GM21786 (cell line): ENCODE results near the gene ELOVL2.
"Not testable (repeated sequence)": the region's sequence is repeated elsewhere in the genome, so short reads cannot be mapped to it uniquely, and the experiment has no call there.

Source experiments
- ATAC-seq: cut with Tn5 transposase; IDR thresholded peaks from one replicate; pipeline ENCODE4 v1.9.1; 2021; ENCODE audit not compliant: unreplicated experiment

The ELOVL2 gene, protein sequence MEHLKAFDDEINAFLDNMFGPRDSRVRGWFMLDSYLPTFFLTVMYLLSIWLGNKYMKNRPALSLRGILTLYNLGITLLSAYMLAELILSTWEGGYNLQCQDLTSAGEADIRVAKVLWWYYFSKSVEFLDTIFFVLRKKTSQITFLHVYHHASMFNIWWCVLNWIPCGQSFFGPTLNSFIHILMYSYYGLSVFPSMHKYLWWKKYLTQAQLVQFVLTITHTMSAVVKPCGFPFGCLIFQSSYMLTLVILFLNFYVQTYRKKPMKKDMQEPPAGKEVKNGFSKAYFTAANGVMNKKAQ

DNA sequence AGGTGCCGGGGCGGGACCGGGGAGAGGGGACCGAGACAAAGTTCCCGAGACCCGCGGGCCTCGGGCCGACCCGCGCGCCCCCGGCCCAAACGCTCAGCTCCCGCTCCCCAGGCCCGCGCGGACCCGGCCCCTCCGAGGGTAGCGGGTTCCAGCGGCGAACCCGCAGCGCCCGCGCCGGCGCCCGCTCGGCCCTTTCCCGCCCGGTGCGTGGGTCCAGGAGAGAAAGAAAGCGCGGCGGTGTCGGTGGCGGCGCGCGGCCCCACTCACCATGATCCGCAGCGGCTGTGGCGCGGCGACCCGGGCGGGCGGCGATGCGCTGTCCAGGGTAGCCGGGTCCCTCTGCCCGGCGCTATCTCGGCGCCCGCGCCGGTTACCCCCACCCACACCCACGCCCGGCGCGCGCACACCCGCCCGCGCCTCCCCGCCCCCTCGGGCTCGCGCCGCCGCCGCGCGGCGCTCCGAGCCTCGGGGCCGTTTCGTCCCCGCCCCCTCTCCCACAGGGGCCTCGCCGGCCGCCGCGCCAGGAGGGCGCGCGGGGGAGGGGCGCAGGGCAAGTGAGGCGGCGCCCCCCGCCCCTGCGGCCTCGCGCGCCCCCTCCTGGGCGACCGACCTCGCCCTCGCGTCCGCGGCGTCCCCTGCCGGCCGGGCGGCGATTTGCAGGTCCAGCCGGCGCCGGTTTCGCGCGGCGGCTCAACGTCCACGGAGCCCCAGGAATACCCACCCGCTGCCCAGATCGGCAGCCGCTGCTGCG is at the start of gene ELOVL2:
Gene ELOVL2 (minus strand): TSS at position 345 of the 751 bp plus-strand sequence. CDS start 75 bp downstream, at position 270.
- ATAC-seq = no peak

DNA sequence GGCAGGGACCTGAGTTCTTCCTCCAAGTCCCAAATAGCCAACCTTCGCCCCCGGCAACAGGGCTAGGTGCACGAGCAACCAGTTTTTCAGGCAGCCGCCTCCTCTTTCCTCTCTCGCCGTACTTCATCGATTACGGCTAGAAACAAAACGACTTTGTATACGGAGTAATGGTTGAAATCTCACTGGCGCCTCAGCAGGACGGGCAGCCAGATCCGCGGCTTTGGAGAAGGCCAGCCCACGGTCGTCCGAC is 49.2 kb upstream of the ELOVL2 start:
- ATAC-seq = peak; percentile 20

DNA sequence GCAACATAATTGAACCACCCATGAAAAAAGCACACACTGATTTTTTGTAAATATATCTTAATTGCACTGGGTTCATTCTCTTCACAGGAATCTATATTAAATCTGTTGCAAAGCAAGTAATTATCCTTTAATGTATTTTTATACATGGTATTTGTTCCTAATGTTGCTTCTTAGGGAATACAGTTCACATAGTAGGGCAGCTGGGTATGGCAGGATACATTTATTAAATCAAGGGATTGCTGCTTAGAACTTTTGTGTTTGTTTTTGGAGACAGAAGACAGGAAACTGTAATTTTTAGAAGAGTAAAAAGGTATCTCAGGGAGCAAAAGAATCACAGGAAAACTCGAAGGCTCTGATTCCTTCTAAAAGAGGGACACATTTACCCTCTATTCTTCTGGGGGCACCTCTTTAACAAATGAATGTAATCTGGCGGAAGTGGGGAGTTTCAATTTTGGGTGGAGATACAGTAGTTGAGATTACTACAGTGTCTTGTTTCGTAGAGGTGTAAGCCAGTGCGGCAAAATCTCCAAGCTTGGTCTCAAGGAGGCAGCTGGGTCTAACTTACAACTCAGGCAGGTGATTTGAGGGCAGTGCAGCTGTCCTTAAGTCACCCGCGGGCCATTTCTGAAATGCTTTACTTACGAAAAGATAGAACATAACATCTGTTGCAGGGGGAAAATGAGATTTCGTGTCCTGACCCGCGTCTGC is 48.7 kb upstream of the ELOVL2 start:
- peak; percentile 32 for ATAC-seq

DNA sequence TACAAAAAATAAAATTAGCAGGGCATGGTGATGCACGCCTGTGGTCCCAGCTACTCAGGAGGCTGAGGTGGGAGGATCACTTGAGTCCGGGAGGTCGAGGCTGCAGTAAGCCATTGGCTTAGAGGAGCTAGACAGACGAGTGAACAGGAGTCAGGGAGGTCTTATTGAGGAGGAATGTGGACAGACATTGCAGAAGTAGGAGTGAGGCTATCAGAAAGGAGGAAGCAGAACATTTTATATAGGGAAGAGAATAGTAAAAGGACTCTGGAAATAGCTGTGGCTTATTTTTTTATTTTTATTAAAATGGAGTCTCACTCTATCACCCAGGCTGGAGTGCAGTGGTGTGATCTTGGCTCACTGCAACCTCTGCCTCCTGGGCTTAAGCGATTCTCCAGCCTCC is 47.0 kb upstream of the ELOVL2 start:
- ATAC-seq = not testable (repeated sequence)

DNA sequence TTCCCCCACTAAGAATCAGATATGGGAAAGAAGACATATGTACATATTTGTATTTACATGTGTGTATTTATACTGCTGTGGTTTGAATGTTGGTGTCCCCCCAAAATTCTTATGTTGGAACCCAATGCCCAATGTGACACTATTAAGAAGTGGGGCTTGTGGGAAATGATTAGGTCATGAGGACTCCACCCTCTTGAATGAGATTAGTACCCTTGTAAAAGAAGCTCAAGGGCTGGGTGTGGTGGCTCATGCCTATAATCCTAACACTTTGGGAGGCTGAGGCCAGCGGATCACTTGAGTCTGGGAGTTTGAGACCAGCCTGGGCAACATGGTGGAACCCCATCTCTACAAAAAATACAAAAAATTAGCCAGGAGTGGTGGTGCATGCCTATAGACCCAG is 45.6 kb upstream of the ELOVL2 start:
- no peak for ATAC-seq

DNA sequence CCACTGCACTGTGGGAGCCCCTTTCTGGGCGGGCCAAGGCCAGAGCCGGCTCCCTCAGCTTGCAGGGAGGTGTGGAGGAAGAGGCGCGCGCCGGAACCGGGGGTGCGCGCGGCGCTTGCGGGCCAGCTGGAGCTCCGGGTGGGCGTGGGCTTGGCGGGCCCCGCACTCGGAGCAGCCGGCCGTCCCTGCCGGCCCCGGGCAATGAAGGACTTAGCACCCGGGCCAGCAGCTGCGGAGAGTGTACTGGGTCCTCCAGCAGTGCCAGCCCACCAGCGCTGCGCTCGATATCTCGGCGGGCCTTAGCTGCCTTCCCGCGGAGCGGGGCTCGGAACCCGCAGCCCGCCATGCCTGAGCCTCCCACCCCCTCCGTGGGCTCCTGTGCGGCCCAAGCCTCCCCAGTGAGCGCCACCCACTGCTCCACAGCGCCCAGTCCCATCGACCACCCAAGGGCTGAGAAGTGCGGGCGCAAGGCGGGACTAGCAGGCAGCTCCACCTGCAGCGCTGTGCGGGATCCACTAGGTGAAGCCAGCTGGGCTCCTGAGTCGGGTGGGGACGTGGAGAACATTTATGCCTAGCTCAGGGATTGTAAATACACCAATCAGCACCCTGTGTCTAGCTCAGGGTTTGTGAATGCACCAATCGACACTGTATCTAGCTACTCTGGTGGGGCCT is 43.2 kb upstream of the ELOVL2 start:
- not testable (repeated sequence) for ATAC-seq

DNA sequence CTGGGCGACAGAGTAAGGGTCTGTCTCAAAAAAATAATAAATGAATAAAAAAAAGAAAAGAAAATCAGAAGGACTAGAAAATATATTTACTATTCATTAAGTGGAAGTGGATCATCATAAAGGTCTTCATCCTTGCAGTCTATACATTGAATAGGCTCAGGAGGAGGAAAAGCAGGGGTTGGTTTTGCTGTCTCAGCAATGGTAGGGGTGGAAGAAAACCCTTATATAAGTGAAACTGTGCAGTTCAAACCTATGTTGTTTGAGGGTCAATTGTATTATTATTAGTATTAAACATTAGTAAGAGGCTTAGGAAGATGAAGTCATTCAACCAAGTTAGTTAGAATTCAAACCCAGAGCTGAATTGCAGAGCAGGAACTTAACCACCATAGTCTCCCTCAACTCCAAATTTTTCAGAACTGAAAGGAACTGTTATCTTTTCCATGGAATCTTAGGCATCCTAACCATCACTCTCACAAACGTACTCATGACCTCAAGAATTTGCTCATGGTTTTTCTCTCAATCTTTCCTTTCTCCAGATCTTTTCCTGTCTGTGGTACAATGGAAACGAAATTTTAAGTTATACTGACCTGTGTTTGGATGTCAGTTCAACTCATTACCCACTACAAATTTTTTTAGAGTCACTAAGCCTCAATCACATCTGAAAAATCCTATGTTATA is 41.8 kb upstream of the ELOVL2 start:
- ATAC-seq = no peak

DNA sequence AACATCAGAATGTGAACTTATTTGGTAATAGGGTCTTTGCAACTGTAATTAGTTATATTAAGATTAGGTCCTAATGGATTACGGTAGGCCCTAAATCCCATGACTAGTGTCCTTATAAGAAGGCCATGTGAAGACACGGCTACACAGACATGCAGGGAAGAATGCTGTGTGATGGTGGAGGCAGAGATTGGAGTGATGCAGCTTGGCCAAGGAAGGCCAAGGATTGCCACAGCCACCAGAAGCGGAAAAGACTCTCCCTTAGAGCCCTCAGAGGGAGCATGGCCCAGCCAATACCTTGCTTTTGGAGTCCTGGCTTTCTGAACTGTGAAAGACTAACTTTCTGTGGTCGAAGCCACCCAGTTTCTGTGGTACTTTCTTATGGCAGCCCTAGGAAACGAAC is 39.9 kb upstream of the ELOVL2 start:
- no peak for ATAC-seq

DNA sequence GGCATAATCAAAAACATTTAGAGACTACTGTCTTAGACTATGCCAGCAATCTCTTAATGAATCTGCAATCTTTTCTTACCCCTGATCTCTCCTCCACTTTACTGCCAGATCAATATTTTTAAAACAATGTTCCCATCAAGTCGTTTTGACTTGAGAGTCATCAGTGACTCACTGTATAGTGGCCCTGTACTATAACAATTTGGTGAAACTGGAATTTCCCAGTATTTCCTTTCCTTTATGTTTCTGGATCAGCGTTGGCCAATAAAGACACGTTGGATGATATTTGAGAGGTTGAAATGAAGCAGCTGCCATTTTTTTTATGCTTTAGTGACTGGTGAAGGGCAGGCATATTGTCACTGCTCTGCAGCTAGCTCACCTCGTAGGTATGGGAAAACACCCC is 39.4 kb upstream of the ELOVL2 start:
- ATAC-seq = no peak

DNA sequence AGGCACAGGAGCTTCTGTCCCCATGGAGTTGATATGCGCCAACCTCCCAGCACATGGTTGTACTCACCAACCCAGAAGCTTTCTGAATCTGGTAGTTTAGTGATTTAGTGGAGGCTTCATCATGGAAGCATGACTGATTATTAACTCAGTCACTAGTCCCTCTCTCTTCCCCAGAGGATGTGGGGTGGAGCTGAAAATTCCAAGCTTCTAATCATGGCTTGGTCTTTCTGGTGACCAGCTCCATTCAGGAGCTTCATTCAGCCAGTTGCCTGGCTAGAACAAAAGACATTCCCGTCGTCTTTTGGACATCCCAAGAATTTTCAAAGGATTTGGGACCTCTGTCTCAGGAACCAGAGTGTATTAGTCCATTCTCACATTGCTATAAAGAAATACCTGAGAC is 36.2 kb upstream of the ELOVL2 start:
- ATAC-seq = no peak

DNA sequence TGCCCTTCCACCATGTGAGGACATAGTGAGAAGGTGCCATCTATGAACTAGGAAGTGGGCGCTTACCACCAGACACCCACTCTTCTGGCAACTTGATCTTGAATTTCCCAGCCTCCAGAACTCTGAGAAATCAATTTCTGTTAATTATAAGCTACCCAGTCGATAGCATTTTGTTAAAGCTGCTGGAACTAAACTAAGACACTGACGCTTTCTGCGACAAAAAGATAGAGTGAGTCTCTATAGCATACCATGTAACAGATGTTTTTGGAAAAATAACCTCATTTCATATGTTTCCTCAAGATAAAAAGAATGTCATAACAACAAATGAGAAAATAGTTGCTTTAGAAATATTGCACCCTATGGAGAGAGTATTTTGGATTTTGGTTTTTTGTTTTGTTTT is 34.2 kb upstream of the ELOVL2 start:
- no peak for ATAC-seq

DNA sequence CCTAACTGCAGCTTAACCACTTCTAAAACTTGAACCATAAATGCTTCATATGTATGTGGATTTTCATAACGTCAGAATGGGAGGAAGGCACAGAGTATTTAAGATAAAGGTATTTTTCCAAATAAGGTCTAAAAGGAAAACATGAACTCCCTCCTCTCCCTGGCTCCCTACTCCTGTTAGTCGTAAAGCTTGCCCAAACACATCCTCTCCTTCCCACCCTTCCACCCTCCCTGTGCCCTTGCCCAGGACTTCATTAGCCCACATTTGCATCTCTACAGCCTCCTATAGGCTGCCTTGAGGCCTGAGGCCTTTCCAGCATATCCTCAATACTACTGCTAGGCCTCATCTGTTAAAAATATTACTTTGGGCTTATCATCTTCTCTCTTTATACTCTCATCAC is 32.4 kb upstream of the ELOVL2 start:
- no peak for ATAC-seq

DNA sequence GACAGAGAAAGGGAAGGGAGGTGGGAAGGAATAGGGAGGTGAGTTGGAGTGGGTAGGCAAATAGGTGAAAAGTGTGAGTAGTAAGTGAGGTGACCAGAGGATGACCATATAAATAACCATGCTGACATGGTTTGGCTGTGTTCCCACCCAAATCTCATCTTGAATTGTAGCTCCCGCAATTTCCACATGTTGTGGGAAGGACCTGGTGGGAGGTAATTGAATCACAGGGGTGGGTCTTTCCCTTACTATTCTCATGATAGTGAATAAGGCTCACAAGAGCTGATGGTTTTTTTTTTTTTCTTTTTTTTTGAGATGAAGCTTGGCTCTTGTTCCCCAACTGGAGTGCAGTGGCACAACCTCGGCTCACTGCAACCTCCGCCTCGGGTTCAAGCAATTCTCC is 28.0 kb upstream of the ELOVL2 start:
- ATAC-seq = no peak

DNA sequence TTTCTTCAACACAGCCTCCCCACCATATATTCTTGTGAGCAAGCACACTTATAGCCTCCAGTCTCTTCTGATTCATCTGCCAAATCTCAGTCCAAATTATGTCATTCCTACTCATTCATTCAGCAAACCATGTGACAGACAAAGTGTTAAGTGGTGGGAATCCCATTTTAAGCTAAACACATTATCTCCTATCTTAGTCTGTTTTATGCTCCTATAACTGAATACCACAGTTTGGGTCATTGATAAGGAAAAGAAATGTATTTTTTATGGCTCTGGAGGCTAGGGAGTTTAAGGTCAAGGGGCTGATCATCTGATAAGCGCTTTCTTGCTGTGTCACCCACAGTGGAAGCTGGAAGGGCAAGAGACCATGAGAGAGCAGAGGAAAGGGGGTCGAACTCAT is 25.7 kb upstream of the ELOVL2 start:
- no peak for ATAC-seq

DNA sequence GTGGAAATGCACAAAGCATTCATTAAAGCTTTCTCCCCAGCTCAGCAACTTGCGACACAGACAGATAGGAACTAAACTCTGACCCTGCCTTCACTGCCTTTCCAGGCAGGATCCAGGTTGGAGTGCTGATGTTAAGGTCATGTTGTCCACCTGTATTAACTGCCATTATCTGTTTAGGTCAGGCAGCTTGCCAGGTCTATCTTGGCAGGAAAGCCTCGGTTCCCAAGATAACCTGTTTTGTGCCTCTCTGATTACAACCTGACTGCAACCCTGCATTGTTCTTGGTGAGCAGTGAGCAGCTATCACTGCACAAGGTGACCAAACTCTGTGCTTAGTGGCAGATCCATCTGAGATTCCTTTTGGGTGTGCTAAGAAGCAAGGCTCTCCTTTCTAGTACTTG is 23.2 kb upstream of the ELOVL2 start:
- no peak for ATAC-seq

DNA sequence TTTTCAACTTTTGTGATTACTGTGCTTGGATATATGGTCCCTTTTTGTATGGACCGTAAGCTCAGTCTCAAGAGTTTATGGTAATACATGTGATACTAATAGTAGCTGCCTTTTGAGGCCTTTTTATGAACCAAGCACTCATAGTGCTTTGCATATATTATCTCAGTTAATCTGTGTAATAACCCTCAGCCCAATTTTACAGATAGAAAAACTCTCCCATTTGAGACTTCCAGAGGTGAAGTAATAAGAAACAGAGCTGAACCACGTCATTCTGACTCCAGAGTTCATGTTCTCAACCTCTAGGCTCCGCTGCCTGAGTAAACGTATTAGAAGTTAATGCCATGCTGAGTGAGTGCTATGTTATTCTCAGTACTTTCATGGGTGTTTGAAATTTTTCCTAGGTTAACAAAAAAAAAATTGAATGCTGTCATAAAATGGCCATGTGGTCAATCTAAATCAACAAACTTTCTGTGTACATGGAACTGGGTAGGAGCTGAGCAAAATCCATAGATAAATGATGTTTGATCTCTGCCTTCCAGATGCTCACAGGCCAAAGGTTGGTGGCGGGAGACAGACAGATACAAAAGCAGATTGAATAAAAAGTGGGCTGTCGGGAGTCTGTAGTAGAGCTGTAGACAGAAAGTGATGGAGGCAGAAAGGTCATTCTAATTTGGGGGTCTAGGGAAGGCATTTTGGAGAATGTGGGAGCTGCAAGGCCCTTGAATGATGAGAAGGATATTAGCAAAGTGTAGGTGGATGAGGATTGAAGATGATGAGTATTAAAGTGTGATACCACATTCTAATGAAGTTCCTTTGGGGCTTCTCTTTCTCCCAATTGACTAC is 22.6 kb upstream of the ELOVL2 start:
- ATAC-seq = no peak

DNA sequence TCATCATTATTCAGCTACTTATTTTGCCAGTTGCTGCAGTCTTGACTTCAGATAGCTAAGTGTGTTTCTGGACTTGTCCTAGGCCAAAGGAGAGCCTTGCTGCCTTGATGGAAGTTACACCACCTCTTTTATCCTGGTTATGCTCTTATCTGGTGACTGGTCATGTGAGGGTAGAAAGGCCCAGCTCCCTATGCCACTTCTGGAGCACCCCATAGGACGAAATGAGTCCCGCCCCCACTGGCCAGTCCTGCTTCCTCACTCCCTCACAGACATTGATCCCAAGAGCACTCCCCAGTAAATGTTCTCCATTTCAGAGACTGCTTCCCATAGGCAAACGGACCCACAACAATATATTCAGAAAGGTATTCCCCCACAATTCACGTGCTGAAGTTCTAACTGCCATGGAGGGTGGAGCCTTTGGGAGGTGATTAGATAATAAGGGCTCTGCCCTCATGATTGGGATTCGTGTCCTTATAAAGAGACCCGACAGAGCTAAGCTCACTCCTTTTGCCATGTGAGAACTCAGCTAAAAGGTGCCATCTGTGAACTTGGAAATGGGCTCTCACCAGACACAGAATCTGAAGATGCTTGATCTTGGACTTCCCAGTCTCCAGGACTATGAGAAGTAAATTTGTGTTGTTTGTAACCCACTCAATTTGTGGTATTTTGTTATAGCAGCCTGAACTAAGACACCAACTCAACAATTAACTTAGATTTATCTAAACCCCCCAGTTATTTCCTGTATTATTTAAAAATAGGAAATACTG is 21.5 kb upstream of the ELOVL2 start:
- ATAC-seq = no peak

DNA sequence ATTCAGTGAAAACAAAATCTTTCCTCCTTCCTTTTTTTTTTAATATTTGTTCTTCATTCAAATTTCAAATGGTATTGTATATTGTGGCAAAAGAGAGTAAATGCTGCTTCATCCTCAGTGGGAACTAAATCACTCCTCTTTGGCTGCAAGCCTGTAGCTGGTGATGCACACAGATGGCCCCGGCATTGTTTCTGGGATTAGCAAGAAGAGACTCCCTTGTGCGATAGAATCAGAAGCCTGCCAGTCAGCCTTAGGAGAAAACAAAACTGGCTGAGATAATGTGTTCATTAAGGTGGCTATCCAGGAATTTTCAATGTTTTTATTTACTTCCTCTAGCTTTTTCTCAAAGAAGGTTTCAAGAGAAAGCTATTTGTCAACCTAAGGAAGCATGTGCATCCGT is 20.7 kb upstream of the ELOVL2 start:
- no peak for ATAC-seq

DNA sequence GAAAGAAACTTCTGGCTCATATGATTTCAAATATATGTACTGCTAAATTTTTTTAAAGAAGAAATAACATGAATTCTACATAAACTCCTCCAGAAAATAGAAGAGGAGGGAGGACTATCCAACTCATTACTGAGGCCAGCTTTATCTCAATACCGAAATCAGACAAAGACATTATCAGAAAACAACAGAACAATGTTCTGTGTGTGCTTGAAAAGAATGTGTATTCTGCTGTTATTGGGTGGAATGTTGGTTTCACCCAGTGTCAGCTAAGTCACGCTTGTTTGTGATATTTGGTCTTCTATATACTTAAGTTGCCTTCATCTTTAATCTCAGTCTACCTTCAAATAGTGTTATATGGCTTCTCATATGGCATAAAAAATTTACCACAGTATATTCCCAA is 18.6 kb upstream of the ELOVL2 start:
- no peak for ATAC-seq

DNA sequence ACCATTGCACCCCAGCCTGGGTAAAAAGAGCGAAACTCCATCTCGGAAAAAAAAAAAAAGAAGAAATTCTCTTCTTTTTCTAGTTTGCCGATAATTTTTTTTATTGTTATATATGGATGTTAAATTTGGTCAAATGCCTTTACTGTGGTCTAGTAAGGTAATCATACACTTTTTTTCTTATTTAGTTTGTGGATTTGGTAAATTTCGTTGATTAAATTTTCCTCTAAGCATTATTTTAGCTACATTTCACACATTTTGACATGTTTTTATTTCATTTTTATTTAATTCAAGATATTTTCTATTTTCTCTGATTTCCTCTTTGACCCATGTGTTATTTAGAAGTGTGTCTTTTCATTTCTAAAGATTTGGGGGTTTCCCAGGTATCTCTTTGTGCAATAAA is 18.0 kb upstream of the ELOVL2 start:
- no peak for ATAC-seq
